ENCODE measurements around the gene HS2ST1. TPM values are rescaled to one million over a fixed set of nuclear protein-coding genes. Genes with fewer than 3 reads are reported as not detected.
A peak's percentile ranks its signal among the peaks of the same experiment; 100 is the strongest.
"Not testable (repeated sequence)": the region's sequence is repeated elsewhere in the genome, so short reads cannot be mapped to it uniquely, and the experiment has no call there.

Gene HS2ST1
- total RNA-seq, 1 donor from 2014 or later = 11.8 TPM

- peak; percentile 36 for ATAC-seq
Measured at GRCh38 chr1:87024936-87025540, 110.6 kb downstream of the HS2ST1 start.

DNA sequence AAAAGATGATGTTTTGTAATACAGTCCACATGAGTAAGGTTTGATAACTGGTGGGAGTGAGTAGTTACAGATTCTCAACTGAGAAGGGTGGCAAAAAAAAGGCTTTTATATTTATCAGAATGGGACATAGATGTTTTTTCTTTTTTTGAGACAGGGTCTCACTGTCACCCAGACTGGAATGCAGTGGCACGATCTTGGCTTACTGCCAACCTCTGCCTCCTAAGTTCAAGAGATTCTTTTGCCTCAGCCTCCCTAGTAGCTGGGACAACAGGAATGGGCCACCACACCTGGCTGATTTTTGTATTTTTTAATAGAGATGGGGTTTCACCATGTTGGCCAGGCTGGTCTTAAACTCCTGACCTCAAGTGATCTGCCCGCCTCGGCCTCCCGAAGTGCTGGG is 113.1 kb downstream of the HS2ST1 start:
- not testable (repeated sequence) for ATAC-seq

- no peak for ATAC-seq
Measured at GRCh38 chr1:87028576-87028975, 114.1 kb downstream of the HS2ST1 start.

DNA sequence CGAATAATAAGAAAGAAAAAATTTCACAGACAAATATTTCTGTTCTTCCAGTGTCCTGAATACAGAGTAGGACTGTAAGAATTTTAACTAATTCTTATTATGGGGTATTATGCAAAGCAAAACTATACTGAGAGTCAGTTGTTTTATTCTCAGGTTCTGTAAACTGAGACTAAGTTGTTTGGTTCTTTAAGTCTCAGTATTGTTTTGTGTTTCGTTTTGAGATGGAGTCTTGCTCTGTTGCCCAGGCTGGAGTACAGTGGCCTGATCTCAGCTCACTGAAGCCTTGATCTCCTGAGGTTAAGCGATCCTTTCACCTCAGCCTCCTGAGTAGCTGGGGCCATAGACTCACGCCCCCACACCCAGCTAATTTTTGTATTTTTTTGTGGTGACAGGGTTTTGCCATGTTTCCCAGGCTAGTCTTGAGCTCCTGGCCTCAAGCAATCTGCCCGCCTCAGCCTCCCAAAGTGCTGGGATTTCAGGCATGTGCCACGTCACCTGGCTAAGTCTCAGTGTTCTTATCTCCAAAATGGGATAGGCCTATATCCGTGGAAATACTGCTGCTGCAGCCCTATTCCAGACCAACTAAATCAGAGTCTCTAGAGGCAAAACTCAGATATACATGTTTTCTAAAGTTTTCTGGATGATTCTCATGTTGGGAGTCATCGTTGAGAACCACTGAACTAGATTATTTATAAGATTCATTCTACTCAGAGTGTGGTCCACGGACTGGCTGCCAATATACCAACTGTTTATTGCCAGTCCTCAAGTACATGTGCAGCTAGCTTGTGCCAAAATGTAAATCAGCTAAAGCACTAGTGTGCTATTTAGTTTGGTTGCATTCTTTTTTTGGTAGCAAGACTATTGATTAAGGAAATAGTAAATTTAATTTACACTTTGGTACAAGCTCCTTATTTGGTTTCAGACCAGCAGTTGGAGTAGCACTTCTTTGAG is 116.6 kb downstream of the HS2ST1 start:
- no peak for ATAC-seq

- ATAC-seq = no peak
Measured at GRCh38 chr1:87034351-87034750, 119.9 kb downstream of the HS2ST1 start.

- ATAC-seq = no peak
Measured at GRCh38 chr1:87039096-87039495, 124.7 kb downstream of the HS2ST1 start.

- ATAC-seq = no peak
Measured at GRCh38 chr1:87042111-87042811, 127.8 kb downstream of the HS2ST1 start.

DNA sequence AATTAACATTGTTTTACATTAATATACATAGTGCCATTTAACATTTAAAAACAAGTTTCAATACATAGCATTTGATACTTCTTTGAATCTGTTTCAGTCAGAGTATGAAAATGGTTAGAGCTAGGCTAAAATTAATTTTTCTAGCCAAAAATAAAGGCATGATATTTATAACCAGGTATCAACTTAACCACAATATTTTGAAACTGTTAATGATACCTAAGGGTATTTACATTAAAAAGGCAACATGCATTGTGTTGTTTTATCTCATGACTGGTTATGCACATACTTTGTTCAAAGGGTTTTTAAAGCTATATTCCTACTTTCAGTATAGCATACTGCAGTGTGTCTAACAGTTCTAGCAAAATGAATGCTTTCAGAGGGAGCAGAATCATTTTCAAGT is 130.0 kb downstream of the HS2ST1 start:
- ATAC-seq = no peak

DNA sequence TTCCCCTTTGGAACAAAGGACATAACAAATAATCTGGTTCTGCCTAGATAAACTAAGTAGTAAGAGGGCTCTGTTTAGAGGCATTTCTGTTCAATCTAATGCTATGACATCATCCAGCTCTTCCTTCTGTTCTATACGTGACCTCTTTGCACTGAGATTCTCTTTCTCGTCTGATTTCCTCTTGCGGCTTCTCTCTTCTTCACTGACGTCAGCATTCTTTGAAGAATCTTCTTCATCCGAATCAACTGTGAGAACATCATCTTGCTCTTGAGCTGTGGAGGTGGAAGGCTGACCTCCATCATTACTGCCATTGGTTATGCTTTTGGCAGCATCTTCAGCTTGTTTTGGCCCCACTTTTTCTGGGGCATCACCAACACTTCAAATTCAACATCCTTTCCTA is 130.4 kb downstream of the HS2ST1 start:
- no peak for ATAC-seq

DNA sequence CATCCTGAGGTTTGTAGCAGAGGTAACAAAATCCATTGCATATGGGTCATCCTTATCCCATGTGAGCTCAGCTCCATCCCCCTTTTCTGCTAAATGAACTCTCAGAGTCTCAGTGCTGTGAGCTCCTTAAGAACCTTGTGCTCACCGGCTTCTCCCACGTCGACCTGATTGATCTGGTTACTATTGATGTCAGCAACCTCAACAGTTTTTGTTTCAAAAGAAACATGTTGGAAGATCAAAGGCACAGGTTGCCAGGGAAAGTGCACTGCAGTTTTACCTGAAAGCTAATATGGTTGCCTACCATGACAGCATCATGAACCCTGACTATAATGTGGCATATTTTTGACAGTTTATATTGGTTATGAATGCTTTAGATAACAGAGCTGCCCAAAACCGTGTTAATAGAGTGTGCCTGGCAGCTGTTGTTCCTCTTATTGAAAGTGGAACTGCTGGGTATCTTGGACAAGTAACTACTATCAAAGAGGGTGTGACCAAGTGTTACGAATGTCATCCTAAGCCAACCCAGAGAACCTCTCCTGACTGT is 131.4 kb downstream of the HS2ST1 start:
- no peak for ATAC-seq

- no peak for ATAC-seq
Measured at GRCh38 chr1:87046951-87047350, 132.5 kb downstream of the HS2ST1 start.

GRCh38 chr1:87048237-87048636 is 133.8 kb downstream of the HS2ST1 start:
- ATAC-seq = no peak

DNA sequence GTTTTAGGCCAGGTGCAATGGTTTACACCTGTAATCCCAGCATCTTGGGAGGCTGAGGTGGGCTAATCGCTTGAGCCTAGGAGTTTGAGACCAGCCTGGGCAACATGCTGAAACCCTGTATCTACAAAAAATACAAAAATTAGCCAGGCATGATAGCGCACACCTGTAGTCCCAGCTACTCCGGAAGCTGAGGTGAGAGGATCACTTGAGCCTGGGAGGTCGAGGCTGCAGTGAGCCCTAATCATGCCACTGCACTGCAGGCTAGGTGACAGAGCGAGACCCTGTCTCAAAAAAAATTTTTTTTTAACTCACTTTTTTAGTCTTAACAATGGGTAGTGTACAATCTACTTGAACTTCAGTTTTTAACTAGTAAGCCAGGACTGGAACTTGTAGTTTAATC is 137.5 kb downstream of the HS2ST1 start:
- ATAC-seq = no peak

DNA sequence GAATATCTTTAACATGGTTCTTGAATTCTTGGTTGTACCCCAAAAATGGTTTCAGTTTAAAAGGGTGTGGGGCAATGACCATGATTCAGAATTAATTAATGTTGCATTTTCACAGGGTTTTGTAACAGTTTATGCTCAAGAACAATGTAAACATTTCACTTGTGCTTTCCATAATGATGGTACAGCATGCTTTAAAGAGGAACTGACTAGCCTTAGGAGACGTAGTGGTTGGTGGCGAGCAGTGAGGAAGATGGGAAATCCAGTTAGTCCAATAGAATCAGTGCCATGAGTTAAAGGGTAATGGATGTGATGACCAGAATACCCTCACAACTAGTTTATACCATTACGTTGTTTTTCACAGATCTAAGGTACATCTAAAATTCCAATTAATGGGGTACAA is 138.0 kb downstream of the HS2ST1 start:
- ATAC-seq = no peak

GRCh38 chr1:87052961-87053360 is 138.5 kb downstream of the HS2ST1 start:
- no peak for ATAC-seq

- no peak for ATAC-seq
Measured at GRCh38 chr1:87053446-87053845, 139.0 kb downstream of the HS2ST1 start.

DNA sequence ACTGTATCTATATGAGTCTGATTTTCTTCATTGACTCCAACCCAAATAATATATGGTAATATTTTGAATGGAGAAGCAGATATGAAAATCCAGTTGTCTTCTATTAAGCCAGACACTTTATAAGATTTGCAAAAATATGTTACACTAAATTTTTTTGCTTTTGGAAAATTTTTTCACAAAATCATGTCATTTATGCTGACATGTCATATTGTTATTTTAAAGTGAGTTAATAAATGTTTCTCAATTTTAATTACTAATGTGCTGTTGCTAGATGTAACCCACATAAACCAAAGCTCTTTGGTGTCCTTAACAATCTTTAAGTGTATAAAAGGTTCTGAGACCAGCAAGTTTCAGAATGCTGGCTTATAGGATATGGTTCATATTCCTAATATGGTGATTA is 142.5 kb downstream of the HS2ST1 start:
- ATAC-seq = no peak

- ATAC-seq = no peak
Measured at GRCh38 chr1:87058343-87058649, 143.9 kb downstream of the HS2ST1 start.

DNA sequence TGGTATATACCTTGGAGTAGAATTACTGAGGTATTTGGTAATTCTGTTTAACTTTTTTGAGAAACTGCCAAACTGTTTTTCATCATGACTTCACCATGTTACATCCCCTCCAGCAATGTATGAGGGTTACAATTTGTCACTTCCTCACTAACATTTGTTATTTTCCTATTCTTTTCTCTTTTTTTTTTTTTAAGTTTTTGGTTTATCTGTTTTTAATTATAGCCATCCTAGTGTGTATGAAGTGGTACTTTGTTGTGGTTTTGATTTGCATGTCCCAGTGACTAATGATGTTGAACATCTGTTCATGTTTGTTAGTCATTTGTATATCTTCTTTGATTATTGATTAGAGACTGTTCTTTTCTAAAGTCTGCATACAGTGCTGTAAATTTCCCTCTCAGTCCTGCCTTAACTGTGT is 147.3 kb downstream of the HS2ST1 start:
- no peak for ATAC-seq

GRCh38 chr1:87062687-87063086 is 148.3 kb downstream of the HS2ST1 start:
- ATAC-seq = no peak

- no peak for ATAC-seq
Measured at GRCh38 chr1:87064309-87064708, 149.9 kb downstream of the HS2ST1 start.

DNA sequence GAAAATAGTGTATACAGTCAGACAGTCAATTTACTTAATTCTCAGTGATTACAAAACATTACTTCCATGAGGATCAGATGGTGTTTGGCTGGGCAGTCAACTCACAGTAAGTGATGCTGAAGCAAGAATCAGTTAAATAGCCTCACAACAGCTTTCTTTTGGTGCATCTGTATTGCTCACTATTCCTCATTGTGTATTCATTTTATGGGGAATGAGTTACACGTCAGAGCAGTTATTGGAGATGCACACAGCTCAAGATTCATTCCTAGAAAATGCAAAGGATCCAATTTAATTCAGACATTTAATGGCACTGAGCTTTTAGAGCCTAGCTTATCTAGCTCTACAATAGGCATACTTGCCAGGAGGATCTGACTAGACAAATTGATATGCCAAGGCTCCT is 150.6 kb downstream of the HS2ST1 start:
- ATAC-seq = no peak

GRCh38 chr1:87066708-87067107 is 152.3 kb downstream of the HS2ST1 start:
- ATAC-seq = not testable (repeated sequence)

All from esophagus mucosa (tissue), 1 donor.